Body of pancreas (tissue), 4 donors: ENCODE measurements around the gene INTS2.

Experiments
- CTCF ChIP-seq, 7 experiments: fragments of 450-650 bp in 4 of 7; fragments of 200-600 bp in 3 of 7; sonication (generic) in 3 of 7; IDR thresholded peaks; one replicate each; pipeline ENCODE4 v1.5.1; 2016 to 2019; ENCODE audit warnings: antibody characterized with exemption in 7 of 7
- POLR2A ChIP-seq, 3 donors: fragments of 450-650 bp; IDR thresholded peaks; one replicate each; pipeline ENCODE4 v1.6.1; 2016; ENCODE audit warnings: antibody characterized with exemption in 3 of 3, mild to moderate bottlenecking in 2 of 3

DNA sequence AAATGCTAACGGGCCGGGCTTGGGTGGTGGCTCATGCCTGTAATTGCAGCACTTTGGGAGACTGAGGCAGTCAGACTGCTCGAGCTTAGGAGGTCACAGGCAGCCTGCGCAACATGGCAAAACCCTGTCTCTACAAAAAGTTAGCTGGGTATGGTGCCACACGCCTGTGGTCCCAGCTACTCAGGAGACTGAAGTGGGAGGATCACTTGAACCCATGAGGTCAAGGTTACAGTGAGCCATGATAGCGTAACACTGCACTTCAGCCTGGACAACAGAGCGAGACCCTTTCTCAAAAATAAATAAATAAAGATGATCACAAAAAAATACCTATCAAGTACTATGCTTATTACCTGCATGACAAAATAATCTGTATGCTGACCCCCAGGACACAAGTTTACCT is 46.3 kb upstream of the INTS2 start:
- TF ChIP-seq CTCF (IDR thresholded peaks at IDR 0.05) (no peak), POLR2A (IDR thresholded peaks at IDR 0.05) (no peak)
